Measurements from ENCODE around the gene MACROD2. TPM values are rescaled to one million over a fixed set of nuclear protein-coding genes. Genes with fewer than 3 reads are reported as not detected.

Gene MACROD2
- polyA plus RNA-seq, 1 donor (not counting 4 experiments of a cell fraction or from before 2014, with no cell fraction given): 0.71 TPM

DNA sequence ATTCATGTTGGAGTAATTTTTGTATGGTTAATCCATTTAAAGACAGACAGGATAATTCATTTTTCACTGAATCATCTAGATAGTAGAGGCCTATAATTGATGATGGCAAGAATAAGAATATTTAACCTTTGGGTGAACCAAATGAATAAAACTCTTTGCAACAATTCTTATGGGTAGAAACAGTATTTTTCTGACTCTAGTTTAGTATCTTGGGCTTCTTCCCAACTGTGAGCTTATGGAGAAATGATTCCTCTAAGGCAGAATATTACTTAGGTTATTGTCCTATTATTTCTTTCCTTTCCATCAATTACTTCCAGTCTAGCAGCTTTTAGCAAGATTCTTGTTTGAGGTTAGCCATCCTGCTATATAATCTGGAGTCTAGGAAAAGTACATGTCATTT, 1077.0 kb downstream of the MACROD2 start:
- TF ChIP-seq, protein P1, sequence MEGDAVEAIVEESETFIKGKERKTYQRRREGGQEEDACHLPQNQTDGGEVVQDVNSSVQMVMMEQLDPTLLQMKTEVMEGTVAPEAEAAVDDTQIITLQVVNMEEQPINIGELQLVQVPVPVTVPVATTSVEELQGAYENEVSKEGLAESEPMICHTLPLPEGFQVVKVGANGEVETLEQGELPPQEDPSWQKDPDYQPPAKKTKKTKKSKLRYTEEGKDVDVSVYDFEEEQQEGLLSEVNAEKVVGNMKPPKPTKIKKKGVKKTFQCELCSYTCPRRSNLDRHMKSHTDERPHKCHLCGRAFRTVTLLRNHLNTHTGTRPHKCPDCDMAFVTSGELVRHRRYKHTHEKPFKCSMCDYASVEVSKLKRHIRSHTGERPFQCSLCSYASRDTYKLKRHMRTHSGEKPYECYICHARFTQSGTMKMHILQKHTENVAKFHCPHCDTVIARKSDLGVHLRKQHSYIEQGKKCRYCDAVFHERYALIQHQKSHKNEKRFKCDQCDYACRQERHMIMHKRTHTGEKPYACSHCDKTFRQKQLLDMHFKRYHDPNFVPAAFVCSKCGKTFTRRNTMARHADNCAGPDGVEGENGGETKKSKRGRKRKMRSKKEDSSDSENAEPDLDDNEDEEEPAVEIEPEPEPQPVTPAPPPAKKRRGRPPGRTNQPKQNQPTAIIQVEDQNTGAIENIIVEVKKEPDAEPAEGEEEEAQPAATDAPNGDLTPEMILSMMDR (optimal IDR thresholded peaks at IDR 0.05 in 1 of 3, IDR thresholded peaks at IDR 0.05 in 1 of 3, conservative IDR thresholded peaks at IDR 0.05 in 1 of 3; ENCODE audit: extremely low read depth in 1 of 3, insufficient read depth in 2 of 3, low read length in 3 of 3): no peak
- no peak for TF ChIP-seq EZH2 (IDR thresholded peaks at IDR 0.05; ENCODE audit: low read length)
- H3K4me2 ChIP-seq (ENCODE audit: control insufficient read depth, extremely low read depth, insufficient read depth, low read depth, low read length): no peak overlapping the region
- H3K9me1 ChIP-seq (ENCODE audit: control insufficient read depth, extremely low read depth, insufficient read depth, low read length): no peaks in the 10 kb centered on the region
- H2AFZ ChIP-seq (ENCODE audit: control insufficient read depth, low read length): no peak overlapping the region
- H3K4me3 ChIP-seq (ENCODE audit: control insufficient read depth in 2 of 3, extremely low read depth in 1 of 3, insufficient read depth in 2 of 3, low read depth in 1 of 3, low read length in 3 of 3): no peak overlapping the region
- H3K27me3 ChIP-seq (ENCODE audit: control insufficient read depth, extremely low read depth, insufficient read depth, low read length): no peaks in the 10 kb centered on the region
- H3K79me2 ChIP-seq (ENCODE audit: control insufficient read depth, insufficient read depth, low read length): no peaks in the 10 kb centered on the region
- no peaks in the 10 kb centered on the region for H3K4me1 ChIP-seq (ENCODE audit: control insufficient read depth, extremely low read depth, insufficient read depth, low read length)
- H3K27ac ChIP-seq (ENCODE audit: control insufficient read depth, insufficient read depth, low read length): no peak overlapping the region
- H3K9ac ChIP-seq (ENCODE audit: control insufficient read depth, extremely low read depth, insufficient read depth, low read length): no peak overlapping the region
- DNase-seq (ENCODE audit: low read depth, low spot score) (no peak), FAIRE-seq (no peak)
- no peaks in the 10 kb centered on the region for H3K36me3 ChIP-seq (ENCODE audit: control insufficient read depth in 2 of 2, extremely low read depth in 1 of 2, insufficient read depth in 2 of 2, low read length in 2 of 2)
- no peaks in the 10 kb centered on the region for H3K9me3 ChIP-seq (ENCODE audit: control insufficient read depth, low read depth, low read length)
- no peaks in the 10 kb centered on the region for H4K20me1 ChIP-seq (ENCODE audit: control insufficient read depth, extremely low read depth, insufficient read depth, low read length)
- dilution Hi-C loops (cut with MboI; ENCODE audit: extremely low pct_ligation_motif_present, low sequenced_read_pairs): no loop called here

- H2AFZ ChIP-seq (ENCODE audit: control insufficient read depth, low read length): no peak overlapping the region
- no peak for FAIRE-seq
Measured at GRCh38 chr20:15075586-15075985, 1080.3 kb downstream of the MACROD2 start.

More at GRCh38 chr20:15075586-15075985, 1080.3 kb downstream of the MACROD2 start:
- no peaks in the 10 kb centered on the region for H3K27me3 ChIP-seq (ENCODE audit: control insufficient read depth, extremely low read depth, insufficient read depth, low read length)
- H3K9ac ChIP-seq (ENCODE audit: control insufficient read depth, extremely low read depth, insufficient read depth, low read length): no peak overlapping the region
- TF ChIP-seq EZH2 (IDR thresholded peaks at IDR 0.05; ENCODE audit: low read length): no peak
- TF ChIP-seq, protein P1 (optimal IDR thresholded peaks at IDR 0.05 in 1 of 3, IDR thresholded peaks at IDR 0.05 in 1 of 3, conservative IDR thresholded peaks at IDR 0.05 in 1 of 3; ENCODE audit: extremely low read depth in 1 of 3, insufficient read depth in 2 of 3, low read length in 3 of 3): no peak
- H3K36me3 ChIP-seq (ENCODE audit: control insufficient read depth in 2 of 2, extremely low read depth in 1 of 2, insufficient read depth in 2 of 2, low read length in 2 of 2): no peaks in the 10 kb centered on the region
- dilution Hi-C loops (cut with MboI; ENCODE audit: extremely low pct_ligation_motif_present, low sequenced_read_pairs): no loop called here
- H3K79me2 ChIP-seq (ENCODE audit: control insufficient read depth, insufficient read depth, low read length): no peaks in the 10 kb centered on the region
- no peaks in the 10 kb centered on the region for H3K9me3 ChIP-seq (ENCODE audit: control insufficient read depth, low read depth, low read length)
- DNase-seq (ENCODE audit: low read depth, low spot score): no peak
- no peak overlapping the region for H3K27ac ChIP-seq (ENCODE audit: control insufficient read depth, insufficient read depth, low read length)
- H3K4me2 ChIP-seq (ENCODE audit: control insufficient read depth, extremely low read depth, insufficient read depth, low read depth, low read length): no peak overlapping the region
- H3K9me1 ChIP-seq (ENCODE audit: control insufficient read depth, extremely low read depth, insufficient read depth, low read length): no peaks in the 10 kb centered on the region
- H3K4me3 ChIP-seq (ENCODE audit: control insufficient read depth in 2 of 3, extremely low read depth in 1 of 3, insufficient read depth in 2 of 3, low read depth in 1 of 3, low read length in 3 of 3): no peak overlapping the region
- H3K4me1 ChIP-seq (ENCODE audit: control insufficient read depth, extremely low read depth, insufficient read depth, low read length): no peaks in the 10 kb centered on the region
- no peaks in the 10 kb centered on the region for H4K20me1 ChIP-seq (ENCODE audit: control insufficient read depth, extremely low read depth, insufficient read depth, low read length)
